Measurements from ENCODE around the gene PPP1R2. TPM values are rescaled to one million over a fixed set of nuclear protein-coding genes. Genes with fewer than 3 reads are reported as not detected.

PPP1R2 gene
- total and polyA plus RNA-seq, 2 of the 13 experiments (the other 11 are each of a cell fraction or from before 2014, with no cell fraction given): 36.5 to 86.5 TPM

DNA sequence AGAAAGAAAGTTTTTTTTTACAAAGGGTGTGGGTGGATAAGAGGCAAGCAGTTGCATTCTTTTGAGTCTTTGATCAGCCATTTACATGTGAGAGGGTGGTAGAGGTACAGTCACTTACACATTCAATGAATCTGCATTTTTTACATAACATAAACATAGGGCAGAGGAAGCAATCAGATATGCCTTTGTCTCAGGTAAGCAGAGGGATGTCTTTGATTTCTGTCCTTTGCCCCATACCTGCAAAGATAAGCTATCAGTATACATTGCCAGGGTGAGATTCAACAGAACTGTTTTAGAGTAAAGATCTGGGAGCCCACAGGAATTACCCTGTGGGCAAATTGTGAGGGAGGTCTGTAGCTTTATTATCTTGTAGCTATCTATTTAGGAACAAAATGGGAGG, 5.4 kb upstream of the PPP1R2 start (continued):
- no peak for TF ChIP-seq ZNF784 (CRISPR knock-in tag; IDR thresholded peaks at IDR 0.05; ENCODE audit: borderline replicate concordance)
- TF ChIP-seq BHLHE40 (IDR thresholded peaks at IDR 0.05; ENCODE audit: low read length): no peak
- TF ChIP-seq USF2 (IDR thresholded peaks at IDR 0.05; ENCODE audit: low read depth, low read length): no peak
- TF ChIP-seq USF2 (CRISPR knock-in tag; IDR thresholded peaks at IDR 0.05; ENCODE audit: borderline replicate concordance): no peak
- no peak for TF ChIP-seq ZNF577 (CRISPR knock-in tag; IDR thresholded peaks at IDR 0.05; ENCODE audit: borderline replicate concordance, low read depth)
- peak; percentile 61; the same call in 1 of the 2 replicates for TF ChIP-seq MED1 (CRISPR knock-in tag; IDR thresholded peaks at IDR 0.05)
- no peak for TF ChIP-seq SKI (IDR thresholded peaks at IDR 0.05; ENCODE audit: partially characterized antibody)
- TF ChIP-seq, protein P1, sequence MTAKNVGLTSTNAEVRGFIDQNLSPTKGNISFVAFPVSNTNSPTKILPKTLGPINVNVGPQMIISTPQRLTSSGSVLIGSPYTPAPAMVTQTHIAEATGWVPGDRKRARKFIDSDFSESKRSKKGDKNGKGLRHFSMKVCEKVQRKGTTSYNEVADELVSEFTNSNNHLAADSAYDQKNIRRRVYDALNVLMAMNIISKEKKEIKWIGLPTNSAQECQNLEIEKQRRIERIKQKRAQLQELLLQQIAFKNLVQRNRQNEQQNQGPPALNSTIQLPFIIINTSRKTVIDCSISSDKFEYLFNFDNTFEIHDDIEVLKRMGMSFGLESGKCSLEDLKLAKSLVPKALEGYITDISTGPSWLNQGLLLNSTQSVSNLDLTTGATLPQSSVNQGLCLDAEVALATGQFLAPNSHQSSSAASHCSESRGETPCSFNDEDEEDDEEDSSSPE (CRISPR knock-in tag; IDR thresholded peaks at IDR 0.05): no peak
- TF ChIP-seq DBP (CRISPR knock-in tag; IDR thresholded peaks at IDR 0.05; ENCODE audit: not compliant biosample characterization): no peak
- TF ChIP-seq HDAC1 (CRISPR knock-in tag; IDR thresholded peaks at IDR 0.05): 0 out of 2 replicates have a peak, but pooled peaks have one; percentile 41
- no peak for TF ChIP-seq FOXC1 (CRISPR knock-in tag; IDR thresholded peaks at IDR 0.05; ENCODE audit: borderline replicate concordance)
- TF ChIP-seq, protein P2, sequence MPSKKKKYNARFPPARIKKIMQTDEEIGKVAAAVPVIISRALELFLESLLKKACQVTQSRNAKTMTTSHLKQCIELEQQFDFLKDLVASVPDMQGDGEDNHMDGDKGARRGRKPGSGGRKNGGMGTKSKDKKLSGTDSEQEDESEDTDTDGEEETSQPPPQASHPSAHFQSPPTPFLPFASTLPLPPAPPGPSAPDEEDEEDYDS (CRISPR knock-in tag; IDR thresholded peaks at IDR 0.05): no peak
- no peak for TF ChIP-seq ZNF709 (CRISPR knock-in tag; IDR thresholded peaks at IDR 0.05)
- no peak for TF ChIP-seq ZC3H13 (CRISPR knock-in tag; IDR thresholded peaks at IDR 0.05)
- TF ChIP-seq, protein P3, sequence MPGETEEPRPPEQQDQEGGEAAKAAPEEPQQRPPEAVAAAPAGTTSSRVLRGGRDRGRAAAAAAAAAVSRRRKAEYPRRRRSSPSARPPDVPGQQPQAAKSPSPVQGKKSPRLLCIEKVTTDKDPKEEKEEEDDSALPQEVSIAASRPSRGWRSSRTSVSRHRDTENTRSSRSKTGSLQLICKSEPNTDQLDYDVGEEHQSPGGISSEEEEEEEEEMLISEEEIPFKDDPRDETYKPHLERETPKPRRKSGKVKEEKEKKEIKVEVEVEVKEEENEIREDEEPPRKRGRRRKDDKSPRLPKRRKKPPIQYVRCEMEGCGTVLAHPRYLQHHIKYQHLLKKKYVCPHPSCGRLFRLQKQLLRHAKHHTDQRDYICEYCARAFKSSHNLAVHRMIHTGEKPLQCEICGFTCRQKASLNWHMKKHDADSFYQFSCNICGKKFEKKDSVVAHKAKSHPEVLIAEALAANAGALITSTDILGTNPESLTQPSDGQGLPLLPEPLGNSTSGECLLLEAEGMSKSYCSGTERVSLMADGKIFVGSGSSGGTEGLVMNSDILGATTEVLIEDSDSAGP (CRISPR knock-in tag; IDR thresholded peaks at IDR 0.05; ENCODE audit: borderline replicate concordance): no peak
- TF ChIP-seq FOXA3 (CRISPR knock-in tag; IDR thresholded peaks at IDR 0.05): peak; percentile 40; the same call in 1 of the 2 replicates
- TF ChIP-seq SRF (IDR thresholded peaks at IDR 0.05; ENCODE audit: low read depth, low read length): no peak
- TF ChIP-seq, protein P4, sequence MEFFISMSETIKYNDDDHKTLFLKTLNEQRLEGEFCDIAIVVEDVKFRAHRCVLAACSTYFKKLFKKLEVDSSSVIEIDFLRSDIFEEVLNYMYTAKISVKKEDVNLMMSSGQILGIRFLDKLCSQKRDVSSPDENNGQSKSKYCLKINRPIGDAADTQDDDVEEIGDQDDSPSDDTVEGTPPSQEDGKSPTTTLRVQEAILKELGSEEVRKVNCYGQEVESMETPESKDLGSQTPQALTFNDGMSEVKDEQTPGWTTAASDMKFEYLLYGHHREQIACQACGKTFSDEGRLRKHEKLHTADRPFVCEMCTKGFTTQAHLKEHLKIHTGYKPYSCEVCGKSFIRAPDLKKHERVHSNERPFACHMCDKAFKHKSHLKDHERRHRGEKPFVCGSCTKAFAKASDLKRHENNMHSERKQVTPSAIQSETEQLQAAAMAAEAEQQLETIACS (CRISPR knock-in tag; IDR thresholded peaks at IDR 0.05): no peak
- no peak for TF ChIP-seq ZNF253 (CRISPR knock-in tag; IDR thresholded peaks at IDR 0.05; ENCODE audit: borderline replicate concordance)
- no peak for TF ChIP-seq ZNF30 (CRISPR knock-in tag; IDR thresholded peaks at IDR 0.05)
- no peak for TF ChIP-seq ZNF446 (CRISPR knock-in tag; IDR thresholded peaks at IDR 0.05)
